DND-41 (cell line): ENCODE data around the gene CXorf38.
"Not testable (repeated sequence)": the region's sequence is repeated elsewhere in the genome, so short reads cannot be mapped to it uniquely, and the experiment has no call there.

Source experiments
- ATAC-seq: fragments of 200-7000 bp; cut with Tn5 transposase; 3 replicates; pipeline ENCODE4 v1.9.1; 2021; ENCODE audit warnings: low read depth; ENCODE audit not compliant: insufficient read depth
- DNase-seq: peaks from one replicate; pipeline ENCODE4 v3.0.0-alpha.2; 2020
- H2AFZ ChIP-seq: 2 replicates; pipeline ENCODE4 v1.6.0; 2012; ENCODE audit warnings: low read depth, low read length
- H3K27ac ChIP-seq: 2 replicates; pipeline ENCODE4 v1.5.1; 2012; ENCODE audit warnings: low read length, inconsistent platforms
- H3K27me3 ChIP-seq: fragments of 200-600 bp; sonication (generic); 2 replicates; pipeline ENCODE4 v1.6.0; 2012; ENCODE audit warnings: low read length, mild to moderate bottlenecking, inconsistent platforms; ENCODE audit not compliant: insufficient read depth, poor library complexity
- H3K36me3 ChIP-seq: 2 replicates; pipeline ENCODE4 v1.5.1; 2012; ENCODE audit warnings: low read length, inconsistent platforms; ENCODE audit not compliant: insufficient read depth
- H3K4me1 ChIP-seq: 2 replicates; pipeline ENCODE4 v1.5.1; 2012; ENCODE audit warnings: mild to moderate bottlenecking, low read length; ENCODE audit not compliant: insufficient read depth
- H3K4me2 ChIP-seq: 2 replicates; pipeline ENCODE4 v1.6.0; 2012; ENCODE audit warnings: mild to moderate bottlenecking, moderate library complexity, low read length, inconsistent platforms; ENCODE audit not compliant: insufficient read depth
- H3K4me3 ChIP-seq, 2 experiments: fragments of 200-600 bp in 1 of 2; shearing (Covaris generic) in 1 of 2; 2 replicates each; pipeline ENCODE4 v1.5.1; 2012 to 2016; ENCODE audit warnings: inconsistent platforms in 2 of 2, low read length in 2 of 2, mild to moderate bottlenecking in 2 of 2, low read depth in 1 of 2, moderate library complexity in 1 of 2
- H3K79me2 ChIP-seq: 2 replicates; pipeline ENCODE4 v1.6.0; 2012; ENCODE audit warnings: low read length, inconsistent platforms; ENCODE audit not compliant: insufficient read depth
- H3K9ac ChIP-seq: 2 replicates; pipeline ENCODE4 v1.6.0; 2012; ENCODE audit warnings: low read depth, mild to moderate bottlenecking, inconsistent platforms, low read length, moderate library complexity
- H3K9me3 ChIP-seq: 2 replicates; pipeline ENCODE4 v1.5.1; 2012; ENCODE audit warnings: low read length, moderate library complexity, mild to moderate bottlenecking, inconsistent platforms; ENCODE audit not compliant: insufficient read depth, severe bottlenecking
- H4K20me1 ChIP-seq: 2 replicates; pipeline ENCODE4 v1.6.0; 2012; ENCODE audit warnings: low read length; ENCODE audit not compliant: insufficient read depth
- CTCF ChIP-seq: IDR thresholded peaks from 2 replicates; pipeline ENCODE4 v1.5.1; 2012; ENCODE audit warnings: borderline replicate concordance, low read length, moderate library complexity, mild to moderate bottlenecking; ENCODE audit not compliant: poor library complexity, severe bottlenecking; ENCODE audit errors: extremely low read depth
- EZH2 ChIP-seq: IDR thresholded peaks from 3 replicates; pipeline ENCODE4 v1.6.1; 2012; ENCODE audit warnings: borderline replicate concordance, low read depth, mild to moderate bottlenecking, moderate library complexity, low read length, inconsistent platforms; ENCODE audit not compliant: severe bottlenecking

The CXorf38 gene

DNA sequence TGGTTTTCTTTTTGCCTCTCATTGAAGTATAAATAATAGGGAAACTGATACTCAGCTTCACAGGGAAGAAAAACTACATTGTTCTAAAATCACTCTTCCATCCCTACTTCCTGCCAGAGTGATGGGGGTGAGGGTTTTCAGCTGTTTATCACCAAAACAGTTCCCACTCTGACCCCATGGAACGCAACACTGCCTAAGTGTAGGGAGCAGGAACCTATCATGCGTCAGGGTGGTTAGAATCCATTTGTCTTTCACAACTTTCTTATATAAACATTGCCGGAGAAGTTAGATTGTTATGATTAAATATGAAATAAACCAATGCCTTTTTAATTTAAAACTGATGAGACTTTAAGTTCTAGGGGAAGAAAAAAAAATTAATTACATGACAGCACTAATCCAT is 40.0 kb downstream of the CXorf38 start:
- H3K27ac ChIP-seq: no peak overlapping the region
- H3K9me3 ChIP-seq: no peaks in the 10 kb centered on the region
- H2AFZ ChIP-seq: no peak overlapping the region
- no peaks in the 10 kb centered on the region; the same call in 1 of the 2 replicates for H3K36me3 ChIP-seq
- no peaks in the 10 kb centered on the region for H3K79me2 ChIP-seq
- no peaks in the 10 kb centered on the region for H3K27me3 ChIP-seq
- H3K4me1 ChIP-seq: no peaks in the 10 kb centered on the region
- no peak for DNase-seq
- no peak overlapping the region for H3K9ac ChIP-seq
- no peak for ATAC-seq
- no peak overlapping the region for H3K4me2 ChIP-seq
- no peaks in the 10 kb centered on the region for H4K20me1 ChIP-seq
- H3K4me3 ChIP-seq: no peak overlapping the region
- TF ChIP-seq CTCF: no peak
- no peak for TF ChIP-seq EZH2

DNA sequence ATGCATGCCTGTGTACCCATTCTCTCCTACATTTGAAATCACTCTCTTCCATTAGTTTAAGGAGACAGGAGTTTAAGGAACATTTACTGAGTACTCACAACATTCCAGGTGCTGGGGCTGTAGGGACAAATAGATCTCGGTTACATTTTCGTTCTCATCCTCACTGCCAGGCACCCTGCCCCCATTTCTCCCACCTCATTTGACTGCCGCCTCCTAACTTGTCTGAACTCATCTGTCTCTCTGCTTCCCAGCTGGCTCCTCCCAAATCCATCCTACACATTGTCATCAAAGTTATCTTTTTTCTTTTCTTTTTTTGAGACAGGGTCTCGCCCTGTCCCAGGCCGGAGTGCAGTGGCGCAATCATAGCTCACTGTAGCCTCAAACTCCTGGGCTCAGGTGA is 43.9 kb downstream of the CXorf38 start:
- Histone ChIP-seq H3K4me3 (no peak overlapping the region), H3K4me1 (no peaks in the 10 kb centered on the region), H3K79me2 (no peaks in the 10 kb centered on the region), H3K4me2 (no peak overlapping the region), H4K20me1 (no peaks in the 10 kb centered on the region), H3K27ac (no peak overlapping the region), H3K27me3 (no peaks in the 10 kb centered on the region), H3K36me3 (peaks cover 26% of the 10 kb centered on the region), H3K9me3 (no peaks in the 10 kb centered on the region), H2AFZ (no peak overlapping the region), H3K9ac (no peak overlapping the region)
- DNase-seq (no peak), ATAC-seq (no peak)
- TF ChIP-seq CTCF (no peak), EZH2 (no peak)

- H4K20me1 ChIP-seq, H3K9ac ChIP-seq, H3K9me3 ChIP-seq, H3K4me3 ChIP-seq, H3K27ac ChIP-seq, H2AFZ ChIP-seq, H3K27me3 ChIP-seq, H3K4me2 ChIP-seq, H3K4me1 ChIP-seq: not testable (repeated sequence)
- DNase-seq (peak; percentile 19), ATAC-seq (peak; percentile 95)
- H3K79me2 ChIP-seq: peaks cover 22% of the 10 kb centered on the region
- H3K36me3 ChIP-seq: peaks cover 17% of the 10 kb centered on the region; the same call in 1 of the 2 replicates
Observed at GRCh38 chrX:40589616-40590321, 57.6 kb downstream of the CXorf38 start.

DNA sequence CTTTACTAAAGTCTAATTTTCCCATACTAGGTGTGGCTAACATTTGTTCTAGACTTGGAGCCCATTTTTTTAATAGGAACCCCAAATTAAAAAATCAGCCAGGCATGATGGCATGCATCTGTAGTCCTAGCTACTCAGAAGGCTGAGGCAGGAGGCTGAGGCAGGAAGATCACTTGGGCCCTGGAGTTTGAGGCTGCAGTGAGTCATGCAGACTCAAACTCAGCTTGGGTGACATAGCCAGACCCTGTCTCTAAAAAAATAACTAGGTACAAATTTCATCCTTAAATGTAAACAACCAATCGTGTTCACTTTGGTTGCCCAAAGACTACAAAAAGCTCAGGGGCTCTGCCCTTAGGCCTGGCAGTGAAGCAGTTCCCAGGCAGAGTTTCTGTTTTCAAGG is 59.7 kb downstream of the CXorf38 start:
- not testable (repeated sequence) for H3K9ac ChIP-seq, DNase-seq, ATAC-seq, H4K20me1 ChIP-seq, H3K27me3 ChIP-seq, H3K9me3 ChIP-seq, H2AFZ ChIP-seq, H3K27ac ChIP-seq, H3K4me3 ChIP-seq, H3K4me2 ChIP-seq
- Histone ChIP-seq H3K4me1 (peaks cover 11% of the 10 kb centered on the region; the same call in 1 of the 2 replicates), H3K36me3 (peaks cover 17% of the 10 kb centered on the region; the same call in 1 of the 2 replicates), H3K79me2 (peaks cover 36% of the 10 kb centered on the region)
